Skeletal muscle cell (primary cell): Measurements from ENCODE around the gene PLAU.

Experiments
- DNase-seq: peaks from one replicate; pipeline ENCODE4 v3.0.0-alpha.2; 2010; ENCODE audit warnings: low read depth
- H3K4me3 ChIP-seq: 2 replicates; pipeline ENCODE4 v1.5.1; 2011; ENCODE audit warnings: low read depth, mild to moderate bottlenecking, control low read depth, low read length, moderate library complexity

The PLAU gene

GRCh38 chr10:73910764-73911552, at the start of gene PLAU:
Gene PLAU (plus strand): TSS chr10:73911132. CDS start chr10:73911556, 424 bp downstream.
- DNase-seq, result no peak
- H3K4me3 ChIP-seq, result peak within 1 kb of the TSS; percentile 67

GRCh38 chr10:73862011-73862410, 48.9 kb upstream of the PLAU start:
- H3K4me3 ChIP-seq, result no peak overlapping the region
- DNase-seq, result no peak

- no peak overlapping the region for H3K4me3 ChIP-seq
- DNase-seq, result no peak
Measured at GRCh38 chr10:73863039-73863817, 47.7 kb upstream of the PLAU start.

GRCh38 chr10:73864229-73864628, 46.7 kb upstream of the PLAU start:
- H3K4me3 ChIP-seq, result no peak overlapping the region
- no peak for DNase-seq

GRCh38 chr10:73865107-73865458, 45.8 kb upstream of the PLAU start:
- no peak overlapping the region for H3K4me3 ChIP-seq
- DNase-seq, result no peak

GRCh38 chr10:73865459-73866442, 45.2 kb upstream of the PLAU start:
- no peak for DNase-seq
- no peak overlapping the region for H3K4me3 ChIP-seq

- no peak overlapping the region for H3K4me3 ChIP-seq
- DNase-seq, result no peak
Measured at GRCh38 chr10:73866621-73867020, 44.3 kb upstream of the PLAU start.

- no peak overlapping the region for H3K4me3 ChIP-seq
- DNase-seq, result no peak
Measured at GRCh38 chr10:73867126-73867807, 43.7 kb upstream of the PLAU start.

- H3K4me3 ChIP-seq, result no peak overlapping the region
- DNase-seq, result no peak
Measured at GRCh38 chr10:73867871-73868631, 42.9 kb upstream of the PLAU start.

- DNase-seq, result no peak
- no peak overlapping the region for H3K4me3 ChIP-seq
Measured at GRCh38 chr10:73868655-73869195, 42.2 kb upstream of the PLAU start.

- H3K4me3 ChIP-seq, result no peak overlapping the region
Measured at GRCh38 chr10:73871295-73872189, 39.4 kb upstream of the PLAU start.

GRCh38 chr10:73872190-73872710, 38.7 kb upstream of the PLAU start:
- no peak overlapping the region for H3K4me3 ChIP-seq
- DNase-seq, result no peak

More at GRCh38 chr10:73871295-73872189, 39.4 kb upstream of the PLAU start:
- no peak for DNase-seq

GRCh38 chr10:73873142-73873837, 37.6 kb upstream of the PLAU start:
- DNase-seq, result no peak
- peak overlapping the region; percentile 63 for H3K4me3 ChIP-seq

GRCh38 chr10:73873838-73874215, 37.1 kb upstream of the PLAU start:
- no peak for DNase-seq

GRCh38 chr10:73874267-73875138, 36.4 kb upstream of the PLAU start, which contains the start of gene CAMK2G:
Gene CAMK2G (minus strand): TSS chr10:73874555. CDS start chr10:73874461, 94 bp downstream.
- DNase-seq, result peak; percentile 45
- H3K4me3 ChIP-seq, result peak within 1 kb of the TSS; percentile 63

More at GRCh38 chr10:73873838-73874215, 37.1 kb upstream of the PLAU start:
- peak overlapping the region; percentile 63 for H3K4me3 ChIP-seq
